Stomach (tissue), 9 donors: ENCODE data around the gene SLC22A4. TPM values are rescaled to one million over a fixed set of nuclear protein-coding genes. Genes with fewer than 3 reads are reported as not detected.

ENCODE experiments used
- DNase-seq, 2 donors: peaks; one replicate each; pipeline versions ENCODE4 v3.0.0 to v3.0.0-alpha.2; 2013 to 2019
- H3K27ac ChIP-seq, 5 donors: fragments of 200-600 bp in 4 of 5; sonication (generic) in 4 of 5; one replicate each; pipeline ENCODE4 v1.5.1; 2013 to 2019; ENCODE audit warnings: mild to moderate bottlenecking in 1 of 5, moderate library complexity in 1 of 5
- H3K27me3 ChIP-seq, 3 donors: fragments of 200-600 bp; sonication (generic); one replicate each; pipeline ENCODE4 v1.5.1; 2017 to 2019; ENCODE audit warnings: mixed run types in 1 of 3
- H3K36me3 ChIP-seq, 4 donors: fragments of 200-600 bp; sonication (generic); 1 replicate in 3 of 4; 2 replicates in 1 of 4; pipeline ENCODE4 v1.5.1; 2016 to 2019
- H3K4me1 ChIP-seq, 4 donors: fragments of 200-600 bp; sonication (generic); one replicate each; pipeline ENCODE4 v1.5.1; 2016 to 2019
- H3K4me3 ChIP-seq, 4 donors: fragments of 200-600 bp; sonication (generic) in 3 of 4; one replicate each; pipeline ENCODE4 v1.5.1; 2016 to 2019; ENCODE audit warnings: mild to moderate bottlenecking in 1 of 4
- H3K9me3 ChIP-seq, 4 donors: fragments of 200-600 bp; sonication (generic); one replicate each; pipeline ENCODE4 v1.5.1; 2016 to 2019
- CTCF ChIP-seq, 7 experiments: fragments of 450-650 bp in 4 of 7; fragments of 200-600 bp in 3 of 7; sonication (generic) in 3 of 7; IDR thresholded peaks; one replicate each; pipeline ENCODE4 v1.5.1; 2016 to 2019; ENCODE audit warnings: antibody characterized with exemption in 7 of 7, control low read depth in 2 of 7, mild to moderate bottlenecking in 1 of 7
- EP300 ChIP-seq: sonication (generic); formaldehyde crosslinking; IDR thresholded peaks from one replicate; pipeline ENCODE4 v1.6.1; 2017; ENCODE audit warnings: antibody characterized with exemption
- POLR2A ChIP-seq, 4 donors: fragments of 450-650 bp; IDR thresholded peaks; one replicate each; pipeline ENCODE4 v1.6.1; 2016; ENCODE audit warnings: antibody characterized with exemption in 4 of 4, control low read depth in 2 of 4, mild to moderate bottlenecking in 1 of 4, moderate library complexity in 1 of 4
- POLR2AphosphoS5 ChIP-seq, 3 donors: sonication (generic); formaldehyde crosslinking; IDR thresholded peaks; one replicate each; pipeline ENCODE4 v1.6.1; 2016; ENCODE audit warnings: antibody characterized with exemption in 3 of 3
- WGBS, 5 donors: extraction: QIAGEN DNeasy Blood & Tissue Kit in 3 of 5; methylation state at CpG; one replicate each; pipeline versions ENCODE4 v1.1.5 to v1.1.7; 2013 to 2018; 5-methylcytosine and 5-hydroxymethylcytosine counted together
- intact Hi-C: fragments of 100-400 bp; cut with DNase I; formaldehyde crosslinking; loops from one replicate; pipeline ENCODE4 v1.15.1; 2023; ENCODE audit warnings: low total_unique reads
- polyA plus RNA-seq, 3 donors: library from polyadenylated mRNA; stranded (reverse); fragments of 200-250 nt; gene quantifications; one replicate each; pipeline ENCODE4 v1.2.3, GENCODE V29; 2013
- total RNA-seq, 5 donors: library from RNA; depleted of rRNA; stranded (reverse); fragments of >200 nt; gene quantifications; one replicate each; pipeline versions ENCODE4 v1.1.0 to v1.2.3, GENCODE V29; 2014 to 2016
- donor health status: healthy with polysubstance abuse.
- donor health status: Bipolar disorder and iron deficiency.
- donor health status: healthy.

The SLC22A4 gene
- total and polyA plus RNA-seq, 8 donors: 0.31 to 24.5 (median 0.53) TPM; not detected in 2

- Histone ChIP-seq H3K27me3 (no peaks in the 10 kb centered on the region), H3K27ac (no peak overlapping the region), H3K4me1 (peaks cover 15 to 32% (median 29%) of the 10 kb centered on the region in 4 donors), H3K9me3 (no peaks in the 10 kb centered on the region), H3K4me3 (no peak overlapping the region), H3K36me3 (no peaks in the 10 kb centered on the region)
- intact Hi-C loops: no loop called here
- WGBS, 5 donors: 88 to 94% (median 92%) methylated on average over 2 of the region's 2 CpGs
- no peak for TF ChIP-seq EP300
- no peak for TF ChIP-seq POLR2AphosphoS5 (IDR thresholded peaks at IDR 0.05)
- no peak for TF ChIP-seq POLR2A (IDR thresholded peaks at IDR 0.05)
- no peak for TF ChIP-seq CTCF (IDR thresholded peaks at IDR 0.05)
- DNase-seq: no peak
Measured at GRCh38 chr5:132291026-132291425, 3.2 kb upstream of the SLC22A4 start.

GRCh38 chr5:132293066-132293991 is 865 bp upstream of the SLC22A4 start:
- intact Hi-C loops: no loop called here
- H3K4me1 ChIP-seq: peaks cover 15 to 30% (median 28%) of the 10 kb centered on the region in 4 donors
- 1 to 3% (median 1%) methylated on average over 20 to 50 of the region's 50 CpGs for WGBS, 5 donors
- peak overlapping the region; percentile 54 to 75 (median 67) for H3K4me3 ChIP-seq
- peak overlapping the region; percentile 69 to 99 (median 94) for H3K27ac ChIP-seq
- no peak for TF ChIP-seq POLR2A (IDR thresholded peaks at IDR 0.05)
- TF ChIP-seq EP300: peak; percentile 31
- peak in 1 of 7 experiments; percentile 21 for TF ChIP-seq CTCF (IDR thresholded peaks at IDR 0.05)
- peak in 2 of 3 donors; percentile 2 to 45 for TF ChIP-seq POLR2AphosphoS5 (IDR thresholded peaks at IDR 0.05)
- DNase-seq: peak; percentile 73 to 95
- H3K27me3 ChIP-seq: no peaks in the 10 kb centered on the region
- H3K9me3 ChIP-seq: no peaks in the 10 kb centered on the region
- H3K36me3 ChIP-seq: no peaks in the 10 kb centered on the region

GRCh38 chr5:132294728-132295504 is 722 bp downstream of the SLC22A4 start:
- WGBS, 5 donors: 5 to 14% (median 7%) methylated on average over 20 to 50 of the region's 50 CpGs
- DNase-seq: peak; percentile 55 to 75
- peak overlapping the region; percentile 69 to 99 (median 94) for H3K27ac ChIP-seq
- H3K4me1 ChIP-seq: peaks cover 15 to 30% (median 28%) of the 10 kb centered on the region in 4 donors
- H3K9me3 ChIP-seq: no peaks in the 10 kb centered on the region
- intact Hi-C loops: no loop called here
- no peaks in the 10 kb centered on the region for H3K36me3 ChIP-seq
- H3K4me3 ChIP-seq: peak overlapping the region; percentile 54 to 75 (median 67)
- TF ChIP-seq POLR2AphosphoS5 (IDR thresholded peaks at IDR 0.05) (peak in 2 of 3 donors; percentile 52 to 70), CTCF (IDR thresholded peaks at IDR 0.05) (no peak)
- no peaks in the 10 kb centered on the region for H3K27me3 ChIP-seq
